ENCODE data around the gene PCNX3. TPM values are rescaled to one million over a fixed set of nuclear protein-coding genes. Genes with fewer than 3 reads are reported as not detected.
A peak's percentile ranks its signal among the peaks of the same experiment; 100 is the strongest.

The PCNX3 gene
- total RNA-seq, 2 donors from 2014 or later: 48.1 to 57.3 TPM

- Histone ChIP-seq H3K4me3 (ENCODE audit: low read length) (peak overlapping the region; percentile 79), H3K27ac (ENCODE audit: low read depth, low read length) (no peak overlapping the region), H3K27me3 (ENCODE audit: control insufficient read depth, insufficient read depth, low read length, poor library complexity, severe bottlenecking) (no peaks in the 10 kb centered on the region), H3K4me1 (ENCODE audit: control insufficient read depth, insufficient read depth, low read length) (peaks cover 10% of the 10 kb centered on the region), H3K36me3 (ENCODE audit: control insufficient read depth, insufficient read depth, low read length) (peaks cover 28% of the 10 kb centered on the region), H3K9ac (ENCODE audit: extremely low read depth, low read length, poor library complexity, severe bottlenecking) (no peak overlapping the region), H3K9me3 (ENCODE audit: control insufficient read depth, low read length) (no peaks in the 10 kb centered on the region)
- no peak for DNase-seq
- H3K36me3 Mint-ChIP-seq (ENCODE audit: low read depth): peaks cover 30% of the 10 kb centered on the region
- no peak overlapping the region for H3K27ac Mint-ChIP-seq
- no peak for TF ChIP-seq CTCF (conservative IDR thresholded peaks at IDR 0.05)
- WGBS, 2 experiments (ENCODE audit: insufficient coverage in 1 of 2, insufficient read length in 1 of 2): 86 to 89% methylated on average over 10 to 12 of the region's 12 CpGs
- no peaks in the 10 kb centered on the region for H3K9me3 Mint-ChIP-seq
- H3K4me3 Mint-ChIP-seq: peak overlapping the region; percentile 82
- H3K4me1 Mint-ChIP-seq: peaks cover 12% of the 10 kb centered on the region
- peaks cover 2% of the 10 kb centered on the region for H3K27me3 Mint-ChIP-seq (ENCODE audit: insufficient read depth)
Measured at GRCh38 chr11:65611758-65612603, 3.6 kb upstream of the PCNX3 start.

GRCh38 chr11:65612691-65613090, 2.9 kb upstream of the PCNX3 start:
- Histone ChIP-seq H3K9ac (ENCODE audit: extremely low read depth, low read length, poor library complexity, severe bottlenecking) (no peak overlapping the region), H3K4me1 (ENCODE audit: control insufficient read depth, insufficient read depth, low read length) (peaks cover 11% of the 10 kb centered on the region), H3K9me3 (ENCODE audit: control insufficient read depth, low read length) (no peaks in the 10 kb centered on the region), H3K27me3 (ENCODE audit: control insufficient read depth, insufficient read depth, low read length, poor library complexity, severe bottlenecking) (no peaks in the 10 kb centered on the region), H3K4me3 (ENCODE audit: low read length) (peak overlapping the region; percentile 79), H3K27ac (ENCODE audit: low read depth, low read length) (no peak overlapping the region), H3K36me3 (ENCODE audit: control insufficient read depth, insufficient read depth, low read length) (peaks cover 35% of the 10 kb centered on the region)
- Mint-ChIP-seq H3K4me3 (peak overlapping the region; percentile 82), H3K4me1 (peaks cover 12% of the 10 kb centered on the region), H3K27me3 (ENCODE audit: insufficient read depth) (peaks cover 2% of the 10 kb centered on the region), H3K27ac (no peak overlapping the region), H3K36me3 (ENCODE audit: low read depth) (peaks cover 30% of the 10 kb centered on the region), H3K9me3 (no peaks in the 10 kb centered on the region)
- 96 to 97% methylated on average over 6 to 7 of the region's 7 CpGs for WGBS, 2 experiments (ENCODE audit: insufficient coverage in 1 of 2, insufficient read length in 1 of 2)
- no peak for TF ChIP-seq CTCF (conservative IDR thresholded peaks at IDR 0.05)
- DNase-seq: no peak

- 62 to 77% methylated on average over 27 to 43 of the region's 43 CpGs for WGBS, 2 experiments (ENCODE audit: insufficient coverage in 1 of 2, insufficient read length in 1 of 2)
- Histone ChIP-seq H3K9me3 (ENCODE audit: control insufficient read depth, low read length) (no peaks in the 10 kb centered on the region), H3K36me3 (ENCODE audit: control insufficient read depth, insufficient read depth, low read length) (peaks cover 36% of the 10 kb centered on the region), H3K27me3 (ENCODE audit: control insufficient read depth, insufficient read depth, low read length, poor library complexity, severe bottlenecking) (no peaks in the 10 kb centered on the region), H3K4me3 (ENCODE audit: low read length) (peak overlapping the region; percentile 79), H3K4me1 (ENCODE audit: control insufficient read depth, insufficient read depth, low read length) (peaks cover 8% of the 10 kb centered on the region), H3K27ac (ENCODE audit: low read depth, low read length) (peak overlapping the region; percentile 56), H3K9ac (ENCODE audit: extremely low read depth, low read length, poor library complexity, severe bottlenecking) (peak overlapping the region; percentile 44)
- Mint-ChIP-seq H3K9me3 (no peaks in the 10 kb centered on the region), H3K4me3 (peak overlapping the region; percentile 82), H3K27ac (no peak overlapping the region), H3K27me3 (ENCODE audit: insufficient read depth) (peaks cover under 1% of the 10 kb centered on the region), H3K4me1 (peaks cover 12% of the 10 kb centered on the region), H3K36me3 (ENCODE audit: low read depth) (peaks cover 26% of the 10 kb centered on the region)
- peak; percentile 69 for DNase-seq
- TF ChIP-seq CTCF (conservative IDR thresholded peaks at IDR 0.05): no peak
Measured at GRCh38 chr11:65613091-65613928, 2.3 kb upstream of the PCNX3 start.

All from endodermal cell (in vitro differentiated cells).